Progenitor cell of endocrine pancreas (in vitro differentiated cells): Measurements from ENCODE around the gene NPIPB8. TPM values are rescaled to one million over a fixed set of nuclear protein-coding genes. Genes with fewer than 3 reads are reported as not detected.
"Not testable (repeated sequence)": the region's sequence is repeated elsewhere in the genome, so short reads cannot be mapped to it uniquely, and the experiment has no call there.

Experiments
- DNase-seq: peaks from one replicate; pipeline ENCODE4 v3.0.0; 2021; ENCODE audit warnings: low spot score; ENCODE audit not compliant: unreplicated experiment
- H3K27ac Mint-ChIP-seq: 2 replicates; pipeline ENCODE4 v1.8.0; 2021; ENCODE audit warnings: mild to moderate bottlenecking, moderate library complexity, mixed read lengths
- H3K27me3 Mint-ChIP-seq: 2 replicates; pipeline ENCODE4 v1.8.0; 2021; ENCODE audit warnings: mixed read lengths
- H3K36me3 Mint-ChIP-seq: 2 replicates; pipeline ENCODE4 v1.8.0; 2022; ENCODE audit warnings: mixed read lengths; ENCODE audit not compliant: insufficient read depth
- H3K4me1 Mint-ChIP-seq: 2 replicates; pipeline ENCODE4 v1.8.0; 2021; ENCODE audit warnings: low read depth, mixed read lengths
- H3K4me3 Mint-ChIP-seq: 2 replicates; pipeline ENCODE4 v1.8.0; 2021; ENCODE audit warnings: low read depth, mild to moderate bottlenecking, moderate library complexity, mixed read lengths
- H3K9me3 Mint-ChIP-seq: 2 replicates; pipeline ENCODE4 v1.8.0; 2021; ENCODE audit warnings: low read depth, mixed read lengths
- CTCF ChIP-seq: fragments of 200-600 bp; sonication (generic); IDR thresholded peaks from one replicate; pipeline ENCODE4 v1.5.0; 2021; ENCODE audit warnings: antibody characterized with exemption, mild to moderate bottlenecking; ENCODE audit not compliant: unreplicated experiment
- long read RNA-seq: library from polyadenylated mRNA; unstranded; transcript quantifications from one replicate; pipeline ENCODE4 v2.0.0, GENCODE V29; 2020
- total RNA-seq: library from RNA; stranded (reverse); gene quantifications from 2 replicates; pipeline ENCODE4 v1.2.1, GENCODE V29; 2021

Gene NPIPB8
- total RNA-seq: 0.77 and 1.3 TPM in 2 replicates
- long read RNA-seq: 0 reads

GRCh38 chr16:28637765-28638164, at the start of gene NPIPB8:
TSS of gene NPIPB8 (plus strand) at chr16:28638065. CDS start at chr16:28638361, 296 bp downstream.
- not testable (repeated sequence) for DNase-seq, H3K36me3 Mint-ChIP-seq, H3K27ac Mint-ChIP-seq, H3K4me1 Mint-ChIP-seq, H3K9me3 Mint-ChIP-seq, H3K4me3 Mint-ChIP-seq, H3K27me3 Mint-ChIP-seq

- Mint-ChIP-seq H3K36me3 (peaks cover 26% of the 10 kb centered on the region), H3K27me3 (no peaks in the 10 kb centered on the region), H3K27ac (no peak overlapping the region), H3K4me1 (no peaks in the 10 kb centered on the region), H3K9me3 (no peaks in the 10 kb centered on the region), H3K4me3 (no peak overlapping the region)
- DNase-seq: no peak
- no peak for TF ChIP-seq CTCF
Observed at GRCh38 chr16:28589069-28589468, 48.8 kb upstream of the NPIPB8 start.

- no peak overlapping the region for H3K27ac Mint-ChIP-seq
- no peak for DNase-seq
- H3K27me3 Mint-ChIP-seq: no peaks in the 10 kb centered on the region
- H3K9me3 Mint-ChIP-seq: no peaks in the 10 kb centered on the region
- no peak for TF ChIP-seq CTCF
- H3K36me3 Mint-ChIP-seq: peaks cover 24% of the 10 kb centered on the region
- no peaks in the 10 kb centered on the region for H3K4me1 Mint-ChIP-seq
- no peak overlapping the region for H3K4me3 Mint-ChIP-seq
Observed at GRCh38 chr16:28589930-28590329, 47.9 kb upstream of the NPIPB8 start.

- peaks cover 22% of the 10 kb centered on the region for H3K36me3 Mint-ChIP-seq
- no peak overlapping the region for H3K27ac Mint-ChIP-seq
- peaks cover 2% of the 10 kb centered on the region for H3K4me1 Mint-ChIP-seq
- no peak for TF ChIP-seq CTCF
- DNase-seq: no peak
- H3K27me3 Mint-ChIP-seq: no peaks in the 10 kb centered on the region
- no peaks in the 10 kb centered on the region for H3K9me3 Mint-ChIP-seq
- H3K4me3 Mint-ChIP-seq: no peak overlapping the region
Observed at GRCh38 chr16:28590384-28591340, 47.2 kb upstream of the NPIPB8 start.

- Mint-ChIP-seq H3K36me3 (peaks cover 19% of the 10 kb centered on the region), H3K4me3 (no peak overlapping the region), H3K27me3 (no peaks in the 10 kb centered on the region), H3K9me3 (no peaks in the 10 kb centered on the region), H3K27ac (no peak overlapping the region), H3K4me1 (peaks cover 4% of the 10 kb centered on the region)
- no peak for DNase-seq
- no peak for TF ChIP-seq CTCF
Observed at GRCh38 chr16:28591355-28591754, 46.5 kb upstream of the NPIPB8 start.

- peaks cover 14% of the 10 kb centered on the region for H3K36me3 Mint-ChIP-seq
- TF ChIP-seq CTCF: no peak
- H3K4me3 Mint-ChIP-seq: no peak overlapping the region
- peaks cover 15% of the 10 kb centered on the region for H3K4me1 Mint-ChIP-seq
- no peak overlapping the region for H3K27ac Mint-ChIP-seq
- no peaks in the 10 kb centered on the region for H3K9me3 Mint-ChIP-seq
- H3K27me3 Mint-ChIP-seq: no peaks in the 10 kb centered on the region
- DNase-seq: no peak
Observed at GRCh38 chr16:28592511-28592910, 45.4 kb upstream of the NPIPB8 start.
